Caco-2 (cell line): ENCODE measurements around the gene TMEM54. TPM values are rescaled to one million over a fixed set of nuclear protein-coding genes. Genes with fewer than 3 reads are reported as not detected.

Source experiments
- BruUV-seq: library from RNA; stranded (reverse); fragments of 400-500 nt; replicated peaks from 2 replicates; lab custom pipeline; 2021; lab: Mats Ljungman, UMichigan
- CTCF ChIA-PET: fragments of 300-600 bp; sonication (Branson Sonifier 250); formaldehyde crosslinking; loops from one replicate; lab custom pipeline; 2022; ENCODE audit warnings: antibody characterized with exemption; lab: Charles Lee
- POLR2A ChIA-PET: fragments of 300-600 bp; sonication (Branson Sonifier 250); formaldehyde crosslinking; loops from one replicate; lab custom pipeline; 2022; ENCODE audit warnings: antibody characterized with exemption; lab: Charles Lee
- DNase-seq, 2 experiments: peaks; one replicate each; pipeline versions ENCODE4 v3.0.0 to v3.0.0-alpha.2; 2020 to 2022
- H3K27me3 ChIP-seq: replicated peaks from 2 replicates; pipeline ENCODE4 v1.6.0; 2011; ENCODE audit warnings: low read length; ENCODE audit not compliant: control insufficient read depth, insufficient read depth
- H3K36me3 ChIP-seq: 2 replicates; pipeline ENCODE4 v1.5.1; 2011; ENCODE audit warnings: low read length; ENCODE audit not compliant: control insufficient read depth, insufficient read depth
- H3K4me1 ChIP-seq: fragments of 250-450 bp; sonication (Bioruptor Pico); 2 replicates; pipeline ENCODE4 v1.5.1; 2020; ENCODE audit warnings: mild to moderate bottlenecking
- H3K4me3 ChIP-seq: 2 replicates; pipeline ENCODE4 v1.5.1; 2011; ENCODE audit warnings: low read depth, mild to moderate bottlenecking, control low read depth, low read length
- H3K9me3 ChIP-seq: fragments of 250-450 bp; sonication (Bioruptor Pico); 2 replicates; pipeline ENCODE4 v1.5.1; 2020; ENCODE audit warnings: mild to moderate bottlenecking, moderate library complexity
- H3K27ac Mint-ChIP-seq: one replicate; pipeline ENCODE4 v1.8.0; 2022; ENCODE audit warnings: mixed read lengths; ENCODE audit not compliant: unreplicated experiment
- H3K27me3 Mint-ChIP-seq: one replicate; pipeline ENCODE4 v1.8.0; 2022; ENCODE audit warnings: mixed read lengths; ENCODE audit not compliant: insufficient read depth, unreplicated experiment
- H3K36me3 Mint-ChIP-seq: one replicate; pipeline ENCODE4 v1.8.0; 2022; ENCODE audit warnings: mild to moderate bottlenecking, mixed read lengths; ENCODE audit not compliant: insufficient read depth, unreplicated experiment
- H3K4me1 Mint-ChIP-seq: one replicate; pipeline ENCODE4 v1.8.0; 2022; ENCODE audit warnings: low read depth, mixed read lengths; ENCODE audit not compliant: unreplicated experiment
- H3K4me3 Mint-ChIP-seq: one replicate; pipeline ENCODE4 v1.8.0; 2022; ENCODE audit warnings: mild to moderate bottlenecking, moderate library complexity, mixed read lengths; ENCODE audit not compliant: unreplicated experiment
- H3K9me3 Mint-ChIP-seq: one replicate; pipeline ENCODE4 v1.8.0; 2022; ENCODE audit warnings: mixed read lengths; ENCODE audit not compliant: unreplicated experiment
- intact Hi-C: fragments of 100-400 bp; cut with micrococcal nuclease; formaldehyde crosslinking; loops from one replicate; pipeline ENCODE4 v1.10.0; 2022; ENCODE audit not compliant: unreplicated experiment
- total RNA-seq: library from RNA; stranded (reverse); gene quantifications from 2 replicates; pipeline ENCODE4 v1.2.3, GENCODE V29; 2022
- TF ChIP-seq, protein P1 (sequence below), 2 experiments: fragments of 200-600 bp in 1 of 2; IDR thresholded peaks; 1 replicate in 1 of 2; 2 replicates in 1 of 2; pipeline versions ENCODE4 v1.5.1 to v1.8.0; 2011 to 2022; ENCODE audit warnings: antibody characterized with exemption in 1 of 2, control low read depth in 1 of 2, inconsistent platforms in 1 of 2, low read depth in 1 of 2, low read length in 1 of 2, mild to moderate bottlenecking in 1 of 2, moderate library complexity in 1 of 2; ENCODE audit not compliant: insufficient read depth in 1 of 2, severe bottlenecking in 1 of 2, unreplicated experiment in 1 of 2

Gene TMEM54
- total RNA-seq, 1 experiment from 2014 or later: 50.1 TPM

DNA sequence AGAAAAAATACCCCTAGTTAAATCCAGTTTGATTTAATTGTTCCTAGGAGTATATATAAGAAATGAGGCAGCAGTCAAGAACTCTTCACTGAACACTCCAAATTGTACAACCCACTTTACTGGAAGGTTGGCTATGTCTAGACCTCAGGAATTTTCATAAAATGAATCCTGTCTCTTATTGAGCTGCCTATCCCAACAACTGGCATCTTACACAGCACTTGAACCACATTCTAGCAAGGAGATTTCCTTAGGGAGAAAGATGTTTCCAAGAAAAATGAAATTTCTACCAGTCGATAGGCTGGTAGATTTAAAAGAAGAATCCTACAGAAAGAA lies 47.2 kb upstream of the TMEM54 start:
- POLR2A ChIA-PET: interaction anchor here (1.7 kb wide), 1 partner anchor 16 kb away, joined by 6 read pairs; the partner anchor contains the start of gene RNF19B
- Mint-ChIP-seq H3K4me3 (no peak overlapping the region), H3K36me3 (peaks cover 13% of the 10 kb centered on the region), H3K4me1 (peaks cover 8% of the 10 kb centered on the region), H3K9me3 (no peaks in the 10 kb centered on the region), H3K27me3 (no peaks in the 10 kb centered on the region), H3K27ac (no peak overlapping the region)
- DNase-seq: no peak
- BruUV-seq: no TSS peak
- Histone ChIP-seq H3K27me3 (no peaks in the 10 kb centered on the region), H3K4me1 (peaks cover 36% of the 10 kb centered on the region), H3K9me3 (no peaks in the 10 kb centered on the region; the same call in 1 of the 2 replicates), H3K4me3 (no peak overlapping the region), H3K36me3 (no peaks in the 10 kb centered on the region)
- TF ChIP-seq, protein P1, sequence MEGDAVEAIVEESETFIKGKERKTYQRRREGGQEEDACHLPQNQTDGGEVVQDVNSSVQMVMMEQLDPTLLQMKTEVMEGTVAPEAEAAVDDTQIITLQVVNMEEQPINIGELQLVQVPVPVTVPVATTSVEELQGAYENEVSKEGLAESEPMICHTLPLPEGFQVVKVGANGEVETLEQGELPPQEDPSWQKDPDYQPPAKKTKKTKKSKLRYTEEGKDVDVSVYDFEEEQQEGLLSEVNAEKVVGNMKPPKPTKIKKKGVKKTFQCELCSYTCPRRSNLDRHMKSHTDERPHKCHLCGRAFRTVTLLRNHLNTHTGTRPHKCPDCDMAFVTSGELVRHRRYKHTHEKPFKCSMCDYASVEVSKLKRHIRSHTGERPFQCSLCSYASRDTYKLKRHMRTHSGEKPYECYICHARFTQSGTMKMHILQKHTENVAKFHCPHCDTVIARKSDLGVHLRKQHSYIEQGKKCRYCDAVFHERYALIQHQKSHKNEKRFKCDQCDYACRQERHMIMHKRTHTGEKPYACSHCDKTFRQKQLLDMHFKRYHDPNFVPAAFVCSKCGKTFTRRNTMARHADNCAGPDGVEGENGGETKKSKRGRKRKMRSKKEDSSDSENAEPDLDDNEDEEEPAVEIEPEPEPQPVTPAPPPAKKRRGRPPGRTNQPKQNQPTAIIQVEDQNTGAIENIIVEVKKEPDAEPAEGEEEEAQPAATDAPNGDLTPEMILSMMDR (IDR thresholded peaks at IDR 0.05; ENCODE audit: insufficient read depth in 1 of 2, low read depth in 1 of 2, low read length in 1 of 2, severe bottlenecking in 1 of 2, unreplicated experiment in 1 of 2): no peak
- intact Hi-C loops: loop anchor here (2.0 to 5.0 kb wide), 2 partner anchors 14 to 59 kb away; no protein-coding TSS in a partner anchor
- CTCF ChIA-PET: interaction anchor here (0.5 kb wide), 1 partner anchor 89 kb away, joined by 4 read pairs; no protein-coding TSS in a partner anchor

DNA sequence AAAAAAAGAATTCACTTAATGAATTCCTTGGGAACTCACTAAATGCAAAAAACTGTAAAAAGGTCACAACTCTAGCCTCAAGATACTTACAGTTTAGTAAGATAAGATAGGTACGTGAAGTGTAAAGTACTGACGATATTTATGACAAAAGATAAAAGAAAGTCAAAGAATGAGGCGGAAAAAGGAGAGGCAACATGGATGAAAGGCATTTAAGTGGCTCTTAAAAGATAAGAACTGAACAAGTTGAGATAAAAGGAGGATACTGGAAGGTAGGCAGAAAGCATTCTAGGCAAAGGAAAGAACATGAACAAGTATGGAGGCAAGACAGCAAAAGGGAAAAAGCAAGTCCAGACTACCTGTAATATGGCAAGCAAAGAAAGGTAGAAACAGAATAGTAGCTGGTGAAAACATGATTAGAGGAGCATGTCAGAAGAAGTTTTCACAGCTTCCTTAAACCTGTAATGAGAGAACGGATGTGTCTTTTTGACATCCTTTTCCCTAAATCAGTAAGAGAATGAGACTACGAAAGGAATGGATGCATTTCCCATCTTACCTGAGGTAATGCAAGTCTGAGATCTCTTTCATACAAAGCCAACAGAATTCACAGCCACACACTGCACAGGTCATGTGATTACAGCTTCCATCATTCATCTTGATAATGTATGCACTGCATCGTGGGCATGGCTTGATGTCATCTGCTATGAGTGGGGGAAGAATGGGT lies 46.6 kb upstream of the TMEM54 start:
- H3K36me3 ChIP-seq: no peaks in the 10 kb centered on the region
- H3K4me3 ChIP-seq: no peak overlapping the region
- no peaks in the 10 kb centered on the region for H3K9me3 Mint-ChIP-seq
- H3K27me3 ChIP-seq: no peaks in the 10 kb centered on the region
- TF ChIP-seq, protein P1 (IDR thresholded peaks at IDR 0.05; ENCODE audit: insufficient read depth in 1 of 2, low read depth in 1 of 2, low read length in 1 of 2, severe bottlenecking in 1 of 2, unreplicated experiment in 1 of 2): no peak
- H3K4me1 ChIP-seq: peaks cover 36% of the 10 kb centered on the region
- H3K9me3 ChIP-seq: no peaks in the 10 kb centered on the region; the same call in 1 of the 2 replicates
- H3K4me1 Mint-ChIP-seq: peaks cover 8% of the 10 kb centered on the region
- BruUV-seq: TSS peak; percentile 67
- peak overlapping the region; percentile 77 for H3K27ac Mint-ChIP-seq
- POLR2A ChIA-PET: interaction anchor here (1.7 kb wide), 1 partner anchor 17 kb away, joined by 6 read pairs; the partner anchor contains the start of gene RNF19B
- no peaks in the 10 kb centered on the region for H3K27me3 Mint-ChIP-seq
- H3K4me3 Mint-ChIP-seq: peak overlapping the region; percentile 43
- CTCF ChIA-PET: interaction anchor here (0.5 kb wide), 1 partner anchor 90 kb away, joined by 4 read pairs; no protein-coding TSS in a partner anchor
- peak in 1 of 2 experiments; percentile 21 for DNase-seq
- intact Hi-C loops: loop anchor here (2.0 to 5.0 kb wide), 2 partner anchors 13 to 59 kb away; no protein-coding TSS in a partner anchor
- H3K36me3 Mint-ChIP-seq: peaks cover 16% of the 10 kb centered on the region

DNA sequence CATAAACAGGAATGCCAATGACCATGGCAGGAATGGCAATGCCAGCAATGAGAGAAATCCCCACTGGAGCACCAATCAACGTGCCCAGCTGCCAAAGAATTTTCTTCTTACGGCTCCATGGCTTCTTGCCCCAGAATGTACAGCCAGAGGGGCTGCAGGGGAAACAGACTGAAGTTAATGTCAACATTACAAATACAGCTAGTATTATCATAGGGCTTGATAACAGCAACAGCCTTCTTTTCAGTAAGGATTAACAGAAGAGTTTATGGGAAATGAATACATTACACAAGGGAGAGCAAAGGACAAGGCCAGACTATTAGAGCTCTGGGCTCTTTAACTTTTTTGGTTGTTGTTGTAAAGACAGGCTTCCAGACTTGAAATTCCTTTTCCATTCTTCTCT lies 45.2 kb upstream of the TMEM54 start:
- CTCF ChIA-PET: no interaction called here
- intact Hi-C loops: loop anchor here (5.0 kb wide), 1 partner anchor 61 kb away; no protein-coding TSS in a partner anchor
- Mint-ChIP-seq H3K36me3 (peaks cover 25% of the 10 kb centered on the region), H3K27me3 (no peaks in the 10 kb centered on the region), H3K9me3 (no peaks in the 10 kb centered on the region), H3K4me3 (no peak overlapping the region), H3K4me1 (peaks cover 8% of the 10 kb centered on the region), H3K27ac (no peak overlapping the region)
- DNase-seq: no peak
- Histone ChIP-seq H3K27me3 (no peaks in the 10 kb centered on the region), H3K36me3 (no peaks in the 10 kb centered on the region), H3K4me3 (no peak overlapping the region), H3K9me3 (no peaks in the 10 kb centered on the region; the same call in 1 of the 2 replicates), H3K4me1 (peaks cover 36% of the 10 kb centered on the region)
- no TSS peak for BruUV-seq
- POLR2A ChIA-PET: no interaction called here
- TF ChIP-seq, protein P1 (IDR thresholded peaks at IDR 0.05; ENCODE audit: insufficient read depth in 1 of 2, low read depth in 1 of 2, low read length in 1 of 2, severe bottlenecking in 1 of 2, unreplicated experiment in 1 of 2): no peak
